GM12892 (cell line): ENCODE measurements around the gene TEDC2.

Experiments used
- DNase-seq: peaks from one replicate; pipeline ENCODE4 v3.0.0; 2011; ENCODE audit not compliant: insufficient read length
- FAIRE-seq: peaks from 2 replicates; lab custom pipeline; 2011; peaks lifted over from hg19 to GRCh38; lab: Jason Lieb, UNC
- POLR2A ChIP-seq: IDR thresholded peaks from 2 replicates; pipeline ENCODE4 v1.6.1; 2011; ENCODE audit warnings: low read depth, low read length, control low read depth
- POLR2AphosphoS5 ChIP-seq: IDR thresholded peaks from 2 replicates; pipeline ENCODE4 v1.6.1; 2011; ENCODE audit warnings: low read depth, low read length, control low read depth
- TAF1 ChIP-seq: IDR thresholded peaks from 2 replicates; pipeline ENCODE4 v1.6.1; 2011; ENCODE audit warnings: low read depth, mild to moderate bottlenecking, control low read depth, low read length, borderline replicate concordance

TEDC2 gene

DNA sequence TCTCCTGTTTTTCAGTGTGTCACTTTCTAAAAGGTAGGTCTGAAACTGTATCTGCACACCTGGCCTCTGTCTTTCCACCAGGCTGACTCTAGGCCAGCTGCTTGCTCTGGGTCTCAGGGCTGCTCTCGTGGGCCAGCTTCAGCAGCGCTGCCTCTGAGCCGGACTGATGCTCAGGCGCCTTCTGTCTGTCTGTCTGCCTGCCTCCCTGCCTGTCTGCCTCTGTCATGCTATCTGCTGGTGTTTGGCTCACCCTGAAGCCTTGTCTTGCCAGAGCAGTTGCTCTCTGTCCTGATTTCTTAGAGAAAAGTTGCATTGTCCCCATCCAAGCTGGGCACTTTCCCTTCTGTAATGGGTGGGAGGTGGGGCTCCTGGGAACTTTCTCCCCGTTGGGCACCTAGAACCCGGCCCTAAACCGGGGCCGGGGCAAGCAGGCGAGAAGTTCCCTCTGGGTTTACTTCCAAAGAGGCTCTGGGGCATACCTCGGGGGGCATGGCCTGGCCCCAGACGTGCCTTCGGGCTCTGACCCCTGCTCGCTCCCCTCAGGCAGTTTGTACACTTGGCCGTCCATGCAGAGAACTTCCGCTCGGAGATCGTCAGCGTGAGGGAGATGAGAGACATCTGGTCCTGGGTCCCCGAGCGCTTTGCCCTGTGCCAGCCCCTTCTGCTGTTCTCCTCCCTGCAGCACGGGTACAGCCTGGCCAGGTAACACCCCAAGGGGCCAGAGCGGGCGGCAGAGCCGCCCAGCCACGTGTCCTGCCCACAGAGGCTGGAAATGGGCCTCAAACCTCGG lies 38.0 kb downstream of the TEDC2 start:
- no peak for FAIRE-seq
- no peak for TF ChIP-seq TAF1
- TF ChIP-seq POLR2AphosphoS5: no peak
- no peak for TF ChIP-seq POLR2A
- DNase-seq: no peak

DNA sequence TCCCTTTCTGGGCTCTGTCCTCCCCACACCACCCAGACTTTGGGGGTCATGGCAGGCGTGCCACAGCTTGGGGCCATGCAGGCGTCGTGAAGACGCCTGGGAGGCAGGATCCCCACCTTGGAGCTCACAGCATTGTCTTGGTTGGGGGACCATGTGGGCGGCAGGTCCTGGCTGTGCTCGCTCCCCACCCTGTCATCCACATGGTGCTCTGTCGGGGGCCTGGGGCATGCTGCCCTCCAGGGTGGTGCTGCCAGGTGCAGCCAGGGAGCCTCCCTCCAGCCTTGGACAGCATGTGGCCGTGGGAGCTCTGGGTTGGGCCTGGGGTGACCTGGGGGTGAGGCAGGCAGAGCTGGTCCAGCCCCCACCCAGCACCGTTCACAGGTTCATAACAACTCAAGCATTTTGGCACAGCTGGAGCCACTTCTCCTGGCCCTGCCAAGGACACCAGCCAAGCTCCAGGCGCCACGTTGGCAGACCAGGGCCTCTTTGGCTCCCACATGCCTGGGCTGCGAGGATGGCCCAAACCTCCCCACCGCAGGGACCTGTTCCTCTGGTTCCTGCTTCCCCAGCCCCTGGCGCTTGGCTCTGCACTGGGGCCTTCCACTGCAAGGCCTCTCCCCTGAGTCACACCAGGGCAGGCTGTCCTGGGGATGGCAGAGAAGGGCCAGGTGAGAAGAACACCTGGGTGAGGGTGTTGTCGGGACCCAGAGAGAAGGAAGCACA lies 38.8 kb downstream of the TEDC2 start:
- no peak for TF ChIP-seq TAF1
- no peak for TF ChIP-seq POLR2AphosphoS5
- no peak for TF ChIP-seq POLR2A
- DNase-seq (no peak), FAIRE-seq (no peak)

GRCh38 chr16:2499454-2499853 lies 39.5 kb downstream of the TEDC2 start:
- TF ChIP-seq POLR2AphosphoS5 (no peak), TAF1 (no peak), POLR2A (no peak)
- DNase-seq (no peak), FAIRE-seq (no peak)

DNA sequence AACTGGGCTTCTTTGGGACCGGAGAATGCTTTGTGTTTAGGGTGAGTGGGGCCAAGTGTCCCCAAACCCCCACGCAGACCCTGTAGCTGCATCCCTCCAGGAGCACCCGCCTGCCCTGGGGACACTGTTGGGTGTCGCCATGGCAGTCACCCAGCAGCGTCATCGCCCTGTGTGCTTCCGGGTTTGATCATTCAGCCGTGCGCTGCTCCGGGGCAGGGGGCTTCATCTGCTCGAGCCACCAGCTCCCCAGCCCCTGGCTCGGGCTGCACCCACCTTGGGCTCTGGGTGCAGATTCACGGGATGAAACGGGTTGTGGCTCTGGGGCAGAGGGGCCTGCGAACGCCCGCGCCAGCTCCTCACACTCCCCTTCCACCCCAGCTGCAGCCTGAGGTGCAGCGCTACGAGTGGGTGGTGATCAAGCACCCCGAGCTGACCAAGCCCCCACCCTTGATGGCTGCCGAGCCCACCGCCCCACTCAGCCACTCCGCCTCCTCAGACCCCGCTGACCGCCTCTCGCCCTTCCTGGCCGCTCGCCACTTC lies 40.1 kb downstream of the TEDC2 start:
- DNase-seq (no peak), FAIRE-seq (no peak)
- TF ChIP-seq POLR2A (no peak), TAF1 (no peak), POLR2AphosphoS5 (no peak)

- no peak for TF ChIP-seq POLR2A
- no peak for TF ChIP-seq POLR2AphosphoS5
- TF ChIP-seq TAF1: no peak
- FAIRE-seq (no peak), DNase-seq (no peak)
Measured at GRCh38 chr16:2500430-2500917, 40.6 kb downstream of the TEDC2 start.

DNA sequence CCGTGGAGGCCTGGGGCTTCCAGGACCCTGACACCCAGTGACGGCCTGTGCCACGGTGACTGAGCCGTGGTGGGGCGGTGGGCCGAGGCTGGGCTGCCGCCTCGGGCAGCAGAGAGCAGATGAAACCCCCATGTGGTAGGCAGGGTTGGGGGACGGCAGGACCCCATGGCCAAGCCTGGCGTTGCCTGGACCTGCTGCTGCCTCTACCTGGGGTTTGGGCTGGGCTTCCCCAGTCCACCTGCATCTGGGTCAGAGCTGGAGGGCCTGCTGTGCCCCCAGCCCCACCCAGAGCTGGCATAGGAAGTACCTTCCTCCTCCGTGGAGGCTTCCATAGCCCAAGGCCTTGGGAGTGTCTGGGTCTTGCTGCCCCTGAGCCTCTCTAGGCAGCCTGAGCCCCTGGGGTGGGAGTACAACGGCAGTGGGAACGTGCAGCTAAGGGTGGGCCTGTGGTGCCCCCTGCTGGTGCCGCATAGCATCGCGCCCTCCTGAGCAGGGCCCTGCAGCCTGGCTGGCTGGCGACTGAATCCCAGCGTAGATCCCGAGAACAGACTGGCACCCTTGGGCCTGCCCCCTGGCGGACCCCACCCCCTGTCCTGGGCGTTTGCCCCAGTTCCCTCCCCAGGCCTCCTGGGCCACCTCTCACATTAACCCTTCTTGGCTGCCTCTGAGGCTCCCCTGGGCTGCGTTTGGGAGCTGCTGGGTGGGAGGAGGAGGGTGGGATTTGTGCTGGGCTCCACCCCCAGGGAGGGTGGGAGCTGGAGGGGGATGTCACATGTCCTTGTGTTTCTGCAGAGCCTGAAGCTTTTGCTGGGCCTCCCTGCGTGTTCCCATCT lies 41.2 kb downstream of the TEDC2 start:
- DNase-seq: peak; percentile 93
- TF ChIP-seq POLR2AphosphoS5: no peak
- no peak for TF ChIP-seq POLR2A
- TF ChIP-seq TAF1: no peak
- FAIRE-seq: peak; percentile 95

DNA sequence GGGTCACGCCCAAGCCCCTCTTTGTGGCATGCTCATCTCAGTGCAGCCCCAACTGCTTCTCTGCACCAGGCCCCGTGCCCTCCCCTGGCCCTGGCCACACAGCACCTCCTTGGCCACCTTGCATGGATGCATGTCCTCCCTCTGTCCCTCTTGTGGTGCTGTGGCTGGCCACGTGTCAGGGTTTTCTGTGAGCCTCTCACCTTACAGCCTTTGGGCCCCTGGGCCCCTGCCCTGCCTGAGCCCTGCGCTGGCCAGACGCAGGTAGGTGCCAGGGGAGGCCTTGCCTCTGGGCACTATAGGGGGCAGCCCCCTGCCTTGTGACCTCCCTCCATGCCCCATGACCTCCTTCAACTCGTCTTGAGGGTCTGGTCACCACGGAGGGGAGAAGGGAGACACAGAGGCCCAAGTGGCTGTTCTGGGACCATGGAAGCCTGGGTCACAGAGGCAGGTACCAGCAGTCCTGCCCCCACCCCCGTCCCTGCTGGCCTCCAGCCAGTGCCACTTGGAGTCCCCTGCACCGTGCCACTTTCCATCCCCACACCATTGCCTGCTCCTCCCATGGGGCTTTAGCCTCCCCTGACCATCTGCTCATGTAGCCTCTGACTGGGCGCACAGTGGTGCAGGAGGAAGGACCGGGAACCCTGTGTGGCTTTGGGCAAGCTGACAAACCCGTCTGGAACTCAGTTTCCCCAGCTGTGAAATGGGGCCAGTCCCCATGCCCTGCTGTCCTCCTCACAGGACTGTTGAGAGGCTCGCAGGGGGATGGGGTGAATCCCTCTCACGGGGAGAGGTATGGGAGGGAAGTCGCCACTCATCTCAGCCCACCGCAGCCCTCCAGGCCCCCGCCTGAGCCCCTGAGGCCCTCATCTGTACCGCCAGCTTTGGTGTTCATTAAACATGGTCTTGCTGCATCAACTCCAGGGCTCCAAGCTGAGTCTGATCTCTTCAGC lies 42.3 kb downstream of the TEDC2 start:
- FAIRE-seq (no peak), DNase-seq (no peak)
- TF ChIP-seq POLR2A: no peak
- TF ChIP-seq POLR2AphosphoS5: no peak
- no peak for TF ChIP-seq TAF1

- FAIRE-seq (no peak), DNase-seq (no peak)
- TF ChIP-seq TAF1 (no peak), POLR2A (no peak), POLR2AphosphoS5 (no peak)
Measured at GRCh38 chr16:2505695-2506094, 45.8 kb downstream of the TEDC2 start.

DNA sequence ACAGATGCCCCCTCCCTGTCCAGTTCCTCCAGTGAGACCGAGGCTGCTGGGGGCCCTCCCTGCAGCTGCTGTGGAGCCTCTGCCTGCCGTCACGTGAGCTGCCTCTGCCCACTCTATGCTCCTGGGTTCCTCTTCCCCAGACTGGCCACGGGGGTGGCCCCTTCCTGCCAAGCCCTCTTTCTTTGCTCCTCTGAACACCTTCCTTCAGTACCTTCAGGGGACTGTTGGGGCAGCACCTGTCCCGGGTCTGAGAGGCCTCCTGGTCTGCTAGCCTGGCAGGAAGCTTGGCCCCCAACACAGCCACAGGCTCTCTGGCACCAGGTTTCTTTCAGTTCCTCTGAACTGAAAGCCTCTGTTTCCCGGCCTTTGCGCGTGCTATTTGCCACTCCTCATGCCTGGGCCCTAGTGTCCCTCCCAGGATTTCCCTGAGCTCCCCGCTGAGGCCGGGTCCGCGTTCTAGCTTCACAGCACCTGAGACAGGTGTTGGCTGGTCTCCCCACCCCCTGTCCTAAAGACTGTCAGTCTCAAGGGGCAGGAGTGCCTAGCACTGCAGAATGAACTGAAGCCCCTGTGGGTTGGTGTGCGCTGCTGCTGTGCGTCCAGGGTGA lies 47.2 kb downstream of the TEDC2 start:
- peak; percentile 77 for DNase-seq

More for the DNA sequence above, 47.2 kb downstream of the TEDC2 start:
- FAIRE-seq: peak; percentile 46
- TF ChIP-seq POLR2AphosphoS5 (no peak), POLR2A (no peak), TAF1 (no peak)
